Stimulated activated CD4-positive, alpha-beta T cell treated with anti-CD3 and anti-CD28 coated beads, Interleukin-1b, Interleukin-23, amount 100 ng/mL, for 24 hours (primary cell): Measurements from ENCODE around the gene AIG1.
A peak's percentile ranks its signal among the peaks of the same experiment; 100 is the strongest.
"Not testable (repeated sequence)": the region's sequence is repeated elsewhere in the genome, so short reads cannot be mapped to it uniquely, and the experiment has no call there.

Source experiments
- DNase-seq, 4 experiments: peaks; one replicate each; pipeline ENCODE4 v3.0.0-alpha.2; 2020; ENCODE audit warnings: low read depth in 4 of 4, low spot score in 1 of 4

AIG1 gene

DNA sequence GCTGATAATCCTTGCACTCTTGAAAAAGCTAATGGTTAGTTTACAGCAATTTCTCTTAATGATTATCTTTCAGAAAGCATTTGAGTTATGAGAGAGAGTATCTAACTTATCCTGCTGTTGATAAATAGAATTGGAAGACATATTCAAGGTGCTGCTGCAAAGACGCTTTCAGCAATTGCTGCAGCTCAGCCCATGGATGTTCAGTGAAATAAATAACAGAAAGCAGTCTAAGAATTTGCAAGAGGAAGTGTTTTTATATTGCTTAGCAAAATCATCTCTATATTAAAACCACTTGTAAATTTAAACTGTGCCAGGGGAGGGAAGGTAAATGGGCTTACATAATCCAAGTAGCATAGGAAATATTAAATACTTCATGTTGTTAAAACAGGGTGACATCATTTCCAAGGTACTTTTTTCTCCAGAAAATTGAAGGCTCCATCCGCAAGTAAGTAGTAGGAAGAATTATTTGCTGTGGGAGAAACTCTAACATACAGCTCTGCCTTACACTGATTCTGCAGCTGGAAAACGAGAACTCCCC is 201.3 kb downstream of the AIG1 start:
- DNase-seq = no peak

GRCh38 chr6:143262859-143263258 is 202.2 kb downstream of the AIG1 start:
- no peak for DNase-seq

DNA sequence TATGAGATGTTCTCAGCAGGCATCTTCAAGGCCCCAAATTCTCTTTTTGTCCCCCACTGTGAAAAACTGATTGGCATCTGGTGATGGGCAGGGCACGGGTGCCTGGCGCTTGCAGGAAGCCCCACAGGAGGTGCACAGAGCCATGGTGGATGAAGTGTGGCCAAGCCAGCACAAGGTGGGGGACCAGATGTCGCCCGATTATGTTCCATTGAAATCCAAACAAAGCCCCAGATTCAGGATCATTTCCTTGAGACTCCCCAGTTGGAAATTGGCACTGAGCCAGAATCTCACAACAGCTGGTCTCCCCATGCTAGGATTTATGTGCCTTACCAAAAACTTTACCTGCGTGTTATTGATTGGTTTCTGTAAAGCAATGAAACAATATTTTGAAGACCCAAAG is 203.7 kb downstream of the AIG1 start:
- DNase-seq = no peak

DNA sequence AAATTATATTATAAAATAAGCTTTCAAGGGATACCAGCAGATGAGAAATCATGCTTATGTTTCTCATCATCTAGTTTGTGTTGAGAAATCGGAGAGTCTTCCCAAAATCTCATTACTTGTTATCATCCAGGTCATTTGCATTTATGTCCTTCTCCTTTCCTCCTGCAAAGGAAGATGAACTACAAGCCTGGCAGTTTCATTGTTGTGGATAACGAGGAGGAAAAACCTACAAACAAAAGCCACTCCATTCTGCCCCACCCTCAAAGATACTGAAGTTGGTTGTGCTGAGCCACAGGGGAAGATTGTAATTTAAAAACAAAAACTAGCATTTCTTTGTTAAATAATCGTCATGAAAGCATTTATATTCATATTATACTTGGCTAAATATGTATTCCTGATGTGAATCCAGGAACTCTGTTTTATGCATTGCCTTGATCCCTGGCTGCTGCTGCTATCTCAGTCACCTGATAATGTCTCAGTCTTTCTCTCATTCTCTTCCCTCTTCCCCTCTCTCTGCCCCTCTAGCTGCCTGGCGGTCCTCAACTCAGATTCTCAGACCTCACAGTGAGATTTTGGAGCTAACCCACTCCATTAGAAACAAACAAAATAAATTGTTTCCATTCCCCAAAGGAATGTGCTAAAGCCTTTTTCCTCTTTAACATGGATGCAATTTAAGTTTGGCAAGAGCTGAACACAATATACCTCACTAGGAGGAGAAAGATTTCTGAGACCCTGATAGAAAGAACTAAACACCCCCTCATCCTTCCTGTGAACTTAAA is 204.5 kb downstream of the AIG1 start:
- no peak for DNase-seq

GRCh38 chr6:143267760-143268159 is 207.1 kb downstream of the AIG1 start:
- DNase-seq = no peak

GRCh38 chr6:143268439-143268838 is 207.8 kb downstream of the AIG1 start:
- DNase-seq = no peak

GRCh38 chr6:143270026-143270425 is 209.3 kb downstream of the AIG1 start:
- DNase-seq = no peak

DNA sequence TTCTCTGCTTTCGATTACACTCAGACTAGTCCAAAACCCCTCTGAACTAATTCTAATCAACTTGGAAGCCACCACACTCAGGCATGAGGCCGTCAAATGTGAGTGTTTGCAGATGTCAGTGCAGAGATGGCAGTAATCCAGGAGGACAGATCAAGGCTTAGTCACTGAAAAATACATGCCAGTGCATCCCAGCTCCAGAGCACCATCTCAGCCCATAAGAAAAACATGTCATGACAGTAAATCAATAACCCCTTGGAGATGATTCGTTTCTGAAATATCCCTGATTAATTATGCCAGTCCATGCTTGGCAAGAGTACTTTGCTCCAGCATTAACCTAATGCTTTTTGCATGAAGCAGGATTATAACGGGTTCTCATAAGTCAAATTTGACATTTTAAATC is 210.3 kb downstream of the AIG1 start:
- no peak for DNase-seq

DNA sequence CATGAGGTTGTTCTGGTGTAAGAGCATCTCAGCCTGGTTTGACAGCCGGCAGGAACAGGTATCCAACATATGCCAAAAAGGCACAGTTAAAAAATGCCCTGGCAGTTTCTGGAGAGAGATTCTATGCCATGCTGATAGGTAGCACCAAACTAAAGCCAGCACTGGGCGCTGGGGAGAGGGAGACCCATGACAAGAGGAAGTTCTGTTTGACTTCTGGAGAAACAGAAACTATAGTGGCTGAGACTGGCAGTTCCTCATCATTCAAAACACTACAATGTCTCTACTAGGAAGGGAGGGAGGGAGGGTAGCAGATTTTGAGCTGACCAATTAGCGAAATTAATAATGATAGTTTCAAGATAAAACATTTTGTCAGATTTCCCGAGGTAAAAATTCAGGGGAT is 215.7 kb downstream of the AIG1 start:
- DNase-seq = no peak

GRCh38 chr6:143279385-143279784 is 218.7 kb downstream of the AIG1 start:
- peak in 1 of 4 experiments; percentile 2 for DNase-seq

DNA sequence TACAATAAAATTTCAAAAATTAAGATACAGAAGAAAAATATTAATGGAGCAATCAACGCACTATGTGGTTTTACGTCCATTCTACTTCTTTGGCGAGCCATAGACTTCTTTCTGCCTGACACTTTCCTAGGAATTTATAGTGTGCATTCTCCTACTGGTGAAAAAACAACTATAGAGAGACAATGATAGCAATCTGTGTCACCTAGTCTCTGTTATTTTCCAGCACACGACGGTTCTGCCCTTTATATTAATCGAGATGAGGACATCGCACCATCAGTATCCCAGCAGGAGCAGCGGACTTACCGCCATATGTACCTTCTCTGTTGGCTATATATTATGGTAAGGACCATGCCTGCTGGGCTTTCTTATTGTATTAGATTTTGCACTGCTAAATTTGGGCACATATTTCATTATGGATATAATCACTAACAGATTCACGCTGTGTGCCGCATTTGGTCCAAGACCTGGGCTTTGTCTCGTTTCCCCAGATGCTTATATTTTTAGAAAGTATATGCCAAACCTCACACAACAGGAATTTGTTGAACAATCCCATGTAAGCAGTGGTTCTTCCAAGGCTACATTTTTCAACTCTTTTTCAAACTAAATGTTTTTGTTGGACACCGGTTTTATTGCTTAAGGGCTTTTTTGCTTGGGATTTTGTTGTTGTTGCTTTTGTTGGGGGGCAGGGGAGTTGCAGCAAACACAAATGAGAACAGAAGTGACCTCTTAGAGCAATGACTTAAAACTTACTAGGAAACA is 223.4 kb downstream of the AIG1 start:
- DNase-seq = no peak

GRCh38 chr6:143286251-143286795 is 225.6 kb downstream of the AIG1 start:
- DNase-seq = no peak

DNA sequence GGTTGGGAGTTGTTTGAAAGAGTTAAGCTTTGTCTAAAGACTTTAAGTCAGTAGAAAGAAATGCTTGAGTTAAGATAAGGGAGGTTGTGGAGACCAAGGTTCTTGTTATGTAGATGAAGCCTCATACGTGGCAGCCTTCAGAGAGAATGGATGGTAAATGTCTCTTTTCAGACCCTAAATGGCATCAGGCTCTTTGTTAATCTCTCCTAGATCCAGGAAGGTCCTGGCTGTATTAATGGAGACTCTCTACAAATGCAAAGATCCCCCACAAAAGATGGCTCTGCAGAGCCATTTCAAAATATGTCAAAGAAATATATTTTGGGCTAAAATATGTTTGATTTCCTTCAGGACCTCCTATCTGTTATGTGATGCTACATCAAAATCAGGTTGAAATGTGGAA is 228.2 kb downstream of the AIG1 start:
- no peak for DNase-seq

- no peak for DNase-seq
Observed at GRCh38 chr6:143290206-143290605, 229.5 kb downstream of the AIG1 start.

- DNase-seq = no peak
Observed at GRCh38 chr6:143293523-143293922, 232.8 kb downstream of the AIG1 start.

GRCh38 chr6:143294265-143294860 is 233.7 kb downstream of the AIG1 start:
- no peak for DNase-seq

GRCh38 chr6:143295932-143296331 is 235.2 kb downstream of the AIG1 start:
- DNase-seq = no peak

DNA sequence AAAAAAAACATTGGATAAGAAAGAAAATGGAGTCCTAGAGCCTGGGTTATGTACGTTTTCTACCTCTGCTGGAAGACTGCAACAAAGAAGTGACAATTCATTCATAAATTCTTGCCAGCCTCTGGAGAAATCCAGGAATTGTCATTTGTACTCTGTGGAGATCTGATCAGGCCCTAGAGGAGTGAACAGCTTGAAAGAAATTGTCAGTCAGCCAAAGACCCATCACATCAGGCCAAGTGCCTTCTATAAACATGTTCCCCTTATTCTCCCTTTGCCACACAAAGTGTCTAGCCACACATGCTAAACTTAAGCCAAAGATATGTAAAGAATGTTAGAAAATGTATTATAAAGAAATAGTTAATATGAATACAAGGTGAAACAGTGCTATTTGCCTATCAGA is 237.4 kb downstream of the AIG1 start:
- DNase-seq = no peak

GRCh38 chr6:143299253-143300166 is 238.8 kb downstream of the AIG1 start:
- DNase-seq = no peak

GRCh38 chr6:143301188-143301587 is 240.5 kb downstream of the AIG1 start:
- no peak for DNase-seq

- not testable (repeated sequence) for DNase-seq
Observed at GRCh38 chr6:143307760-143308159, 247.1 kb downstream of the AIG1 start.
